ENCODE results near the gene FBLN2.

The FBLN2 gene

GRCh38 chr3:13569201-13569600, 20.3 kb downstream of the FBLN2 start:
- no peak for DNase-seq

GRCh38 chr3:13569641-13570390, 20.9 kb downstream of the FBLN2 start:
- DNase-seq = no peak

- no peak for DNase-seq
Observed at GRCh38 chr3:13570391-13571194, 21.7 kb downstream of the FBLN2 start.

- no peak for DNase-seq
Observed at GRCh38 chr3:13571264-13571663, 22.3 kb downstream of the FBLN2 start.

GRCh38 chr3:13571831-13572750, 23.2 kb downstream of the FBLN2 start:
- no peak for DNase-seq

GRCh38 chr3:13572926-13573623, 24.1 kb downstream of the FBLN2 start:
- no peak for DNase-seq

GRCh38 chr3:13574083-13574797, 25.3 kb downstream of the FBLN2 start:
- no peak for DNase-seq

- no peak for DNase-seq
Observed at GRCh38 chr3:13574798-13575451, 26.0 kb downstream of the FBLN2 start.

- DNase-seq = no peak
Observed at GRCh38 chr3:13575459-13576061, 26.6 kb downstream of the FBLN2 start.

GRCh38 chr3:13577181-13578121, 28.5 kb downstream of the FBLN2 start:
- no peak for DNase-seq

- no peak for DNase-seq
Observed at GRCh38 chr3:13578251-13578650, 29.3 kb downstream of the FBLN2 start.

GRCh38 chr3:13579063-13579462, 30.1 kb downstream of the FBLN2 start:
- no peak for DNase-seq

- no peak for DNase-seq
Observed at GRCh38 chr3:13580256-13581023, 31.5 kb downstream of the FBLN2 start.

- no peak for DNase-seq
Observed at GRCh38 chr3:13581485-13582365, 32.8 kb downstream of the FBLN2 start.

GRCh38 chr3:13582366-13583250, 33.7 kb downstream of the FBLN2 start:
- DNase-seq = no peak

Data from midbrain (tissue), 1 donor.